Stimulated activated CD4-positive, alpha-beta T cell treated with anti-CD3 and anti-CD28 coated beads, Interleukin-4, amount 100 ng/mL, for 48 hours (primary cell): ENCODE results near the gene OOEP.
"Not testable (repeated sequence)": the region's sequence is repeated elsewhere in the genome, so short reads cannot be mapped to it uniquely, and the experiment has no call there.

ENCODE experiments used
- DNase-seq, 2 donors: peaks; one replicate each; pipeline ENCODE4 v3.0.0-alpha.2; 2020; ENCODE audit warnings: low read depth in 2 of 2

Gene OOEP

GRCh38 chr6:73369563-73369962 is at the start of gene OOEP:
TSS of gene OOEP (minus strand) at chr6:73369897. CDS start at chr6:73369792, 105 bp downstream.
- DNase-seq: no peak

GRCh38 chr6:73418081-73418741 is 48.5 kb upstream of the OOEP start:
- DNase-seq: no peak

- DNase-seq: no peak
Measured at GRCh38 chr6:73413102-73413501, 43.4 kb upstream of the OOEP start.

GRCh38 chr6:73409395-73409794 is 39.7 kb upstream of the OOEP start:
- DNase-seq: no peak

- DNase-seq: no peak
Measured at GRCh38 chr6:73400656-73401055, 31.0 kb upstream of the OOEP start.

- DNase-seq: no peak
Measured at GRCh38 chr6:73395875-73396274, 26.2 kb upstream of the OOEP start.

GRCh38 chr6:73394577-73395354 is 25.1 kb upstream of the OOEP start, which contains the start of gene DDX43:
TSS of gene DDX43 (plus strand) at chr6:73394828. CDS start at chr6:73394906, 78 bp downstream.
- peak; percentile 10 to 11 for DNase-seq

- no peak for DNase-seq
Measured at GRCh38 chr6:73393278-73393677, 23.6 kb upstream of the OOEP start.

- not testable (repeated sequence) for DNase-seq
Measured at GRCh38 chr6:73392188-73392587, 22.5 kb upstream of the OOEP start.

GRCh38 chr6:73391675-73392074 is 22.0 kb upstream of the OOEP start:
- DNase-seq: no peak

- DNase-seq: no peak
Measured at GRCh38 chr6:73389854-73390253, 20.2 kb upstream of the OOEP start.

- peak; percentile 27 to 54 for DNase-seq
Measured at GRCh38 chr6:73388800-73389512, 19.3 kb upstream of the OOEP start.

GRCh38 chr6:73388433-73388799 is 18.7 kb upstream of the OOEP start:
- no peak for DNase-seq

- no peak for DNase-seq
Measured at GRCh38 chr6:73382462-73383113, 12.9 kb upstream of the OOEP start.

GRCh38 chr6:73381531-73381930 is 11.8 kb upstream of the OOEP start:
- DNase-seq: not testable (repeated sequence)

- no peak for DNase-seq
Measured at GRCh38 chr6:73377225-73377624, 7.5 kb upstream of the OOEP start.

- DNase-seq: no peak
Measured at GRCh38 chr6:73375216-73375615, 5.5 kb upstream of the OOEP start.

GRCh38 chr6:73372516-73372915 is 2.8 kb upstream of the OOEP start:
- DNase-seq: no peak

GRCh38 chr6:73371984-73372383 is 2.3 kb upstream of the OOEP start:
- no peak for DNase-seq

- DNase-seq: no peak
Measured at GRCh38 chr6:73369157-73369556, 540 bp downstream of the OOEP start.

- no peak for DNase-seq
Measured at GRCh38 chr6:73368675-73369074, 1.0 kb downstream of the OOEP start.

- no peak for DNase-seq
Measured at GRCh38 chr6:73367761-73368355, 1.8 kb downstream of the OOEP start.
